GM18907 (cell line): Measurements from ENCODE around the gene RGS1.
A peak's percentile ranks its signal among the peaks of the same experiment; 100 is the strongest.

Experiments used
- ATAC-seq: cut with Tn5 transposase; IDR thresholded peaks from one replicate; pipeline ENCODE4 v1.9.1; 2021; ENCODE audit warnings: mild to moderate bottlenecking, moderate library complexity; ENCODE audit not compliant: unreplicated experiment

Gene RGS1

DNA sequence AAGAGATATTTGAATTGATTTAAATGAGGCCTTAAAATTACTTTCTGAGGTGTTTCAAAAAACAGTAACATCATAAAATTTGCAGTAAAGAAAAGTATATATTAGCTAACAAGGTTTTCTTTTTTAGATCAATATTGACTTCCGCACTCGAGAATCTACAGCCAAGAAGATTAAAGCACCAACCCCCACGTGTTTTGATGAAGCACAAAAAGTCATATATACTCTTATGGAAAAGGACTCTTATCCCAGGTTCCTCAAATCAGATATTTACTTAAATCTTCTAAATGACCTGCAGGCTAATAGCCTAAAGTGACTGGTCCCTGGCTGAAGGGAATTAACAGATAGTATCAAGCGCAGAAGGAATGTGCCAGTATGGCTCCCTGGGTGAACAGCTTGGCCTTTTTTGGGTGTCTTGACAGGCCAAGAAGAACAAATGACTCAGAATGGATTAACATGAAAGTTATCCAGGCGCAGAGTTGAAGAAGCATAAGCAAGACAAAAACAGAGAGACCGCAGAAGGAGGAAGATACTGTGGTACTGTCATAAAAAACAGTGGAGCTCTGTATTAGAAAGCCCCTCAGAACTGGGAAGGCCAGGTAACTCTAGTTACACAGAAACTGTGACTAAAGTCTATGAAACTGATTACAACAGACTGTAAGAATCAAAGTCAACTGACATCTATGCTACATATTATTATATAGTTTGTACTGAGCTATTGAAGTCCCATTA lies 3.6 kb downstream of the RGS1 start:
- peak; percentile 26 for ATAC-seq

DNA sequence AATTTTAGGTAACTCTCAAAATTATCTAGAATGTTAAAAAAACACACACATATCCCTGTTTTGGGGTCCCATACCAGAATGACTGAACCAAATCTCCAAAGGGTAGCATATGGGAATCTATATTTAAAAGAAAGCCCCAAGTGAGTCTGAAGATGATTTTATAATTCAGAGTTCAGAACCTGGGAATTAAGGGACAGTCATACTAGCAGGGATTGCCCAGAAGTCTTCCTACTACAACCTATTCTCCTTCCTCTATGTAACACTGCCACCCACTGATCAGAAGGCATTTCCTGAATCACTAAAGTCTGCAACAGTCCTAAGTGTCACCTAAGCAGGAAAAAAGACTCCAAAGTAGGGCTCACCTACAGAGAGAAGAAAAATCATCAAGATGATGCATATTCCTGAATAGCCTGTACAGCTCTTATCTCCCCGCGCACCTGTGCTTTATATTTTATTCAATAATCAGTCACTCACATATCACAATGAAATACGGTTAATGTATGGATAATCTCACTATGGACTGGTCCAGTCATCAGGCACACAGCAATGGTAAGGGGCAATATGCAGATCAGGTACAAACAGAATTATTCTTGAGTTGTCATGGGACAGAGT lies 4.9 kb downstream of the RGS1 start:
- ATAC-seq = peak; percentile 41

DNA sequence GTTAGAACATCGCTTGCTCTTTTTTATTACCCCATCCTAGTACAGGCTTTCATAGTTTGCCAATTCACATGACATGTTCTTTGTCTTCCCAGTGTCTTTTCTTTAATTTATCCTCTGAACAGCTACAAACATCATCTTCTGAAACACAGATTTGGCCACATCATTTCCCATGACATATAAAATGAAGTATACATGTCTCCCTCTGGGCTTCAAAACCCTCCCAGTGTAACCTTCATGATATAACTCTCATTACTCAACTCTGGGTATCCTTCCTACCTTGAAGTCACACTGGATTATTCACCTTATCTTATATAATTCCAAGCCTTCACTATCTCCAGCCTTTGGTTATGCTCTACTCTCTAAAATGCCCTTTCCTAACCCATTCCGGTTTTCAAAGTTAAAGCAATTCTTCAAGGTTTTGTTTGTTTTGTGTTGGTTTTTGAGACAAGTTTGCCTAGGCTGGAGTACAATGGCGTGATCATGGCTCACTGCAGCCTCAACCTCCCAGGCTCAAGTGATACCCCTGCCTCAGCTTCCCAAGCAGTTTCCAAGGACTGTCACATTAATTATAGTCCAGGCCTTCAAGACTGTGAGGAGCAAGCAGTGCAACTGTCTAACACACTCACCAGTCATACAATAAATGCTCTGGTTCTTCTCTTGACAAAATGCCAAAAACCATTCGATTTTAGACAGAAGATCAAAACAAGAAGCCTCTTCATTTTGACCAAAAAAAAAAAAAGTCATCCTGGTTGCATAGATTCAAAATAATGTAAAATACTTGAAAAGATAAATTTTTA lies 5.8 kb downstream of the RGS1 start:
- peak; percentile 10 for ATAC-seq

DNA sequence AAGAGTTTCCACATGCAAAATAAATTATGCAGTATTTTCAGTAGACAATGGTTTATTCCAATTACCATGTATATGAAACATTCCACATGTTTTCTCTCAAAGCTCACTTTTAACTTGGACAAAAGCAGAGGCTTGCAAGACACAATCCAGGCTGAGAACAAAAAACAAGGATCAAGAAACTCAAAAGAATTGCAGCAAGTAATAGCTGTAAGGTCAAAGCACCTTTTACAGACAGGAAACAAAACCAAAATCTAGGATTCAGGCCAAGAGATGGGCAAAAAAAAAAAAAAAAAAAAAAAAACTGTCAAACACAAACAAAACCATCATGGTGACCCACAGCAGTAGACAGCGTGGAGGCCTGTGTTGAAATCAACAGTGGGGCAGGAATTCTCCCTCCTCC lies 9.3 kb downstream of the RGS1 start:
- no peak for ATAC-seq

DNA sequence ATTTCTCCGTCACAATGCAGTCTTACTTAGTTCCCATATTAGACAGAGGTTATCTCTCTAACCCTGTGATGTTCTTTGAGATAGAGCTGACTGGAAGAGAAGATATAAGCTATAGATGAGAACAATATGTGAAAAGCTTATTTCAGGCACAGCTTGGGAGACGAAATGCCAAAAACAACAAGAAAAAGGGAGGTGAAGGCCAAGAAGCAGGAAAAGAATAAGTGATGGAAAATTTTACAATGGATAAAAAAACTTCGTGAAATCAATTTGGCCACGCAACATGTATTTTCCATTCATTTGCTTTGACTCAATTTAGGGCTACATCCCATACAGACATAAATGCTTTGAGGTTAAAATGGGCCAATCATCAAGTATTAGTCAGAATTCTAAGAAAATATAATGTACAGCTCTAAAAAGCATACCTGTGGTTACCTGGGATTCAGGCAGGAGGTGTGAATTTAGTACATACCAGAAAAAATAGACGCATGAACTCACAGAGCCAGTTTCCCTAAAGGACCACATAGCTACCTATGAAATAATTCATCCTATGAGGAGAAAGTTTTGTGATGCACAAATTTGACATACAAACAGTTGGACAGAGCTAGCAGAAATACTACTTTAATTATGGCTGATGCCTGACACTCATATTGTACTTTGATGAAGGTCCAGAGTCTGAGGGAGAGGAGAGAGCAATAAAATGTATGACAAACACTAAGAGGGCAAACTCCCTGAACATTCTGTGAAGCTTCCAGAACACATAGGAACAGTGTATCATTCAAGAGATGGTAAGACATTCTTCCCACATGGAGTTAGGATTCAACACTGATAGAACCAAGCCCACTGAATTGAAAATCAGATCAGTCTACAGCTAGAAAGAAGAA lies 12.1 kb downstream of the RGS1 start:
- no peak for ATAC-seq

DNA sequence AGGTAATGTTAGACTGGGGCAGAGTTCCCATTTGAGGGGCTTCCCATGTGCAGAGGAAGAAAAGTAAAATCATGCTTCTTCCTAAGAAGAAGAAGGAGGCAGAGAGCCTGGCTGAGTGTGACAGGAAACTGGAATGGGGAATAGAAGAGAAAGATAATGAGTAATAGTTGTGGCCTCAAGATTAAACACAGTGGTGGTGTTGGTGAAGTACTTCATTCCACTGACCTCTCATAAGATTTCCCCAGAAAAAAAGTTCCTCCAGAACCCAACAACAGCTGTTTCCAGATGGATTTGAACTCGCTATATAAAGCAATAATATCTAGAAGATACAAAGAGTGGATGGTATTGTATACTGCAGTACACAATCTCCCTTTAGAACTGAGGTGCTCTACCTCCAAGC lies 13.0 kb downstream of the RGS1 start:
- no peak for ATAC-seq

DNA sequence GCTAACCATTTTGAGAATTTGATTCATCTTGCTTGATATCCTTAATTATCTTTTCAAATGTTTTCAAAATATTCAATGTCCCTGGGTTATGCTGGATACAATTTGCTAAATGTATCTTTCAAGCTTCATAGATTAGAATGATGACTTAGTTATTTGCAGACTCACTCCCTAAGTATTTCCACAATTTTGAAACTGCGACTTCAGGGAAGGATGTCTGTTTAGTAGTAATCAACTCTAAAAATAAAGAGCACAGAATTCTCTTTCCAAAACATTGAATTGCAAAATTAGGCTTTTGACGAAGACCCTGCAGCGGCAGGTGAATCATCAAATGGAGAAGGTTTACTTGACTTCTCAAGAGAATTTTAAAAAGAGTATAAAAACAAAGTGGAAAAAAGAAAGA lies 14.2 kb downstream of the RGS1 start:
- ATAC-seq = no peak

DNA sequence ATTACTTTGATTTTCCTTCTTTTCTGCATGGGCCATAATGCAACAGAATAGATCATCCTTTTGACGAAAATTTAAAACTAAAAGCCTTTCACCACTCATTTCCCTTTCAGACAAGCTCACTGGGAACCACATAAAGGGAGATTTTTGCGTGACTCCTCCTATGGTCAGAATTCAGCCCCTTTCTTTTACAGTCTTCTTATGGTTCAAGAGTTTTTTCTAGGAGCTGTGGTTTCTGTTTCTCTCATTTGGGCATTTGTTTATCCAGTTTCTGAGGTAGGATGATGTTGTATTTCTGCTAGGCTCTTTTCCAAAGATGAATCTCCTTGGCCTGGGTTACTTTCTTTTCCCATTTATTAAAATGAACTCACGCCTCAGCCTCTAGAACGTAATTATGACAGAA lies 16.9 kb downstream of the RGS1 start:
- ATAC-seq = no peak

DNA sequence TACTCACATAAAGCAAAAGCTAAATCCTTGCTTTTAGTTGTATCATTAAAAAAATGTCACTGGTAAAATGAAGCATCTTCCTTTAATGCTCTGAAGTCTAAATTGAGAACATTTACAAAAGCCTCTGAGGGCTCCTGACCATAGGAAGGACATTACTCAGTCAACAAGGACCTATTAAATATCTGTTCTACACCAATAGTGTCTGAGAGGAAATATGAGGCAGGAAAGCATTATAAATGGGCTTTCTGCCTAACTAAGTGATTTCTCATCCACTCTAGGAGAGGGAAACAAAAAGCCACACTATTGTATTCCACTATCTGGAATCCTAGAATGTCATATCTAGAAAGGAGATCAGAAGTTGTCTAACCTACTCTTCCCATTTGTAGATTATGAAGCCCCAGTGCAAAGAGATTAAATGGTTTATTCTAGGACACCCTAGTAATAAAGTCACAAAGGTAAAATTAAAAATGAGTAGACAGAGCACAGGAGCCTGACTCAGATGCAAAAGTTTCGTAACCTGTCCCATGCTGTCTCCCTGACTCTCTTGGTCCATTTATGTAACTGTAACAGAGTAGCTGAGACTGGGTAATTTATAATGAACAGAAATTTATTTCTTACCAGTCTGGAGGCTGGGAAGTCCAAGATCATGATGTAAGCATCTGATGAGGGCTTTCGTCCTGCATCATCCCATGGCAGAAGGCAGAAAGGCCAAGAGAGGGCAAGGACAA lies 17.6 kb downstream of the RGS1 start:
- ATAC-seq = no peak

DNA sequence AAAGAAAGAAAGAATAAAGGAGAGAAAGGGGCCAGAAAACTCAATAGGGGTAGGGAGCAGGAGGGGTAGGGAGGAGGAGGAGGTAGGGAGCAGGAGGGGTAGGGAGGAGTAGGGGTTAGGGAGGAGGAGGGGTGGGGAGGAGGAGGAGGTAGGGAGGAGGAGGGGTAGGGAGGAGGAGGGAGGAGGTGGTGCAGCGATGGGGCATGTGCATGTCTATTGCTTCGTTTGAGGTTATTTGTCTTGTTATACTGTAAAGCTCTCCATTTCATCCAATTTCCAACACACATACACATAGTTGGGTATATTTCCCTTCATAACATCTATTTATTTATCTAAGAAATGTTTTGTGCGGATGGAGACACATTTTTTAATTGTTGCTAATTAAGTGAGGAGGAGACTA lies 19.7 kb downstream of the RGS1 start:
- no peak for ATAC-seq

DNA sequence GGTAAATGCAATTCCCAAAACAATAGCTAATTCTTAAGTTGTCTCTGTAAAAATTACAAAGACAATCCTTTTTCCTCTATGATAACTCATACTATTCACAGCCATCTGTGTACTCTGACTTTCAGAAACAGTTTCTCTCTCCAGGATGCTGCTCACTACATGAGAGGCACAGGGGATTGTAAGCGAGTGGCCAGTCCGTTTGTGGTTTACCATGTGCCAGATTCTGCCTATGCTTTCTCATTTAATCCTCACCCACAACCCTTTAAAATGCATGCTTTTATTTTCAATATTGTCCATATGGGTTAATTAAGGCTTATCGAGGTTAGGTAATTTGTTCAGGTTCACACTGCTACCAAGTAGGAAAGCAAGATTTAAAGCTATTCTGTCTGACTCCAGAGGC lies 23.0 kb downstream of the RGS1 start:
- ATAC-seq = no peak

DNA sequence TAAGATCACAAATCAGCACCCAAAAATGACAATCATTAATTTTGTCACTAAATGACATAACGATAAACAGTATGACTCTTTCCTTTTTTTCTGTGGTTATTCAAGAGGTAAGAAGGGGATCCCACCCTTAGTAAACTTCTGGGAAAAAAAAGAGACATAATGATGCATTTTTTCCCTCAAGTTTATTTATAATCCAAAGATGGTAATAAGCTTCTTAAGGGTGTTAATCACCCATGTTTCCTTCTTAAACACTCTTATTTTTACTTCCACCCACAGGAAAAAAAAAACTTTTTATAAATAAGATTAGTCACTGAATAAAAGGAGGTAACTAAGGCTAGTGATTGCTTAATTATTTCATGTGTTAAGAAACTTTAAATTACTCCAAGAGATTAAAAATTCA lies 24.7 kb downstream of the RGS1 start:
- no peak for ATAC-seq

DNA sequence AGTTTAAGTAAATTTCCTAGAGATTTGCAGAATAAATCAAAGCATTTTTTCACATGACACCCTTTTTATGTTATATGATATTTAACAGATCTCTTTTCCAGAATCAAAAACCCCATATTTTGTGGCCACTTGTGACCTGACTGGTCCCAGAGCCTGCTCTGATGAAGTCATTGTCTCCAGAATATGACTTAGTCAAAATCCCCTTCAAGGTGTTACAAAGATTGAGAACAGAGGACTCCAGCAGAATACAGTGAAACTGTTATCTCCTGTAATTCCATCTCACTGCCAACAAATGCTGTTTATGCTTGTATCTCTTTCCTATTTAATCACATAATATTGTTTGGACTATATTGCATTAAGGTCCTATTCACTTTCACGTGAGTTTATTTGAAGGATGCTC lies 25.6 kb downstream of the RGS1 start:
- ATAC-seq = peak; percentile 68

DNA sequence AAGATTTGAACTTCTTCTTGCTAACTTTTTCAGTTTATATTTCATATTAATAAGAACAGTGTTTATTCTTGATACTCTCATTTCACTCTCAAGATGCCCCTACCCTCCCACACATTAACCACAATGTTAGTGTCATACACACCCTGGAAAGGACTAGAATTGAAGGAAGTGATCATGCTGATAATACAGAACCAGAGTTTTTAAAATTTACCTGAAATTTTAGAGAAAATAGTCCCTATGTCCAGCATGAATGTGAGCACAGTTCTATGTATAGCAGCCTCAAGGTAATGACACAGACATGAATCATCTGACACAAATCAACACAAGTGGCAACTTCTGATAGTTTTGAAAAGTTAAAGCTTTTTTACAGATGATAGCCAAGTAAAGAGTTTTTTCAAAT lies 26.0 kb downstream of the RGS1 start:
- no peak for ATAC-seq

DNA sequence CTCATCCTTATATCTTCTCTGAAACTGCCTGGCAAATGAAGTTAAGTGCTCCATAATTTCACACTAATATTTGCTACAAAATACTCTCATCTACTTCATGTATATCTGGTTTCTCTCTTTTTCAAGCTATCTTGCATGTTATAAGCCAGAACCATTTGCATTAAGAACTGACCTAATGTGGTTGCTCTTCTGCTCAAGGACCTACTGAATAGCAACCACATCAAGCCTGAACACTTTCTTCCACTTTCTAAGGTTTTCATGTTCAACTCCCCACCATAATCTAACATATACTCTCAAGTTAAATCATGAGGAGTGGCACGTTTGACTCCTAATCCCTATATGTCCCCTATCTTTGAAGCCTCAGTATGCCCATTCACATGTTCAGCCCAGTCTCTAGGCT lies 27.2 kb downstream of the RGS1 start:
- ATAC-seq = peak; percentile 25

DNA sequence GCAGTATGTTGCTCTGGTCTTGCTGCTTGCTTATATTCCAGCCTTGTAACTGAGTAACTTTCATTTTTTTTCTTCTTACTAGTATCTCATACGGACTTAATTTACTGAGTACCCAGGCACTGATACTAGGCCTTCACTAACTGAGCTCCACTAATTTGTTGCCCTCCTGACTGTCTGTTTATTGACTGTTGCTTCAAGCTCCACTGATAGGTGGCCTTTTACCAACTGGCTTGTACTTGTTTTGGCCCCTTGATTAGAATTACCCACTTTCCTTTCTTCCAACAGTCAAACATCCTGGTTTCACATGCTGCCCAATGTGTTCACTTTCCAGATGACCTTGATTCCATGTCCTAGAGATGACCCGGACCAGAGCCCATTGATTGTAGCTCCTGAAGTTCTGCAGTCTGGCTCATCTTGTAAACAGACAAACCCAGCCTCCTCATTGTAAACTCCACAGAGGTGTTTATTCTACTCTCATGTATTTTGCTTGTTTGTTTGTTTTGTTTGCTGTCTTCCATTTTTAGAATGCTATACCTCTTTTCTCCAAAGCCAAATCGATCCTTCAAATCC lies 27.7 kb downstream of the RGS1 start:
- ATAC-seq = no peak

DNA sequence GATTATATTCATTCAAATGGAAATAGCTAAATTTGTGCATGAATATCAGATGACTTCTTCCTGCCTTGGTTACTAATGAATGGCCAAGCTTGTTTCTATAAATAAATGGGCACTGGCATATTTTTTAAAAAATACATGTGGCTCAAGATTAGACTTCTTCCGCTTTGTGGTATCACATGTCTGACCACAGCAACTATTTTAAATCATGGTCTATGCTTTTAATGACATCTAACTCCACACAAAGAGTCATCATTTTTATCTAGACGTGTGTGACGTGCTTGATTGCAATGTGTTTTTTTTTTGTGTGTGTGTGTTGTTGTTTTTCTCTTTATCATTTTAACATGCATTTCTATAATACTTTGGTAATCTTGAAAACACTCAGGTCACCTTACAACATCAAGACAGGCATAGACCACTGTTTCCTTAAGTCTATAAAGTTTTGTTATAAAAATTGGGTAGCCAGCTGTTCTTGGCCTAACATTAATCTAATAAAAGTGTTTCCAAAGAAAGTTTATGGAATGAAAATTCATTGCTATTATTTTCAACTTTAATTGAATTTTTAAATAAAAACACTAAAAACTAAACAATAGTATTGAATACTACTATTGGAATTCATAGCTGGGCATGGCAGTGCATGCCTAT lies 29.5 kb downstream of the RGS1 start:
- peak; percentile 38 for ATAC-seq

DNA sequence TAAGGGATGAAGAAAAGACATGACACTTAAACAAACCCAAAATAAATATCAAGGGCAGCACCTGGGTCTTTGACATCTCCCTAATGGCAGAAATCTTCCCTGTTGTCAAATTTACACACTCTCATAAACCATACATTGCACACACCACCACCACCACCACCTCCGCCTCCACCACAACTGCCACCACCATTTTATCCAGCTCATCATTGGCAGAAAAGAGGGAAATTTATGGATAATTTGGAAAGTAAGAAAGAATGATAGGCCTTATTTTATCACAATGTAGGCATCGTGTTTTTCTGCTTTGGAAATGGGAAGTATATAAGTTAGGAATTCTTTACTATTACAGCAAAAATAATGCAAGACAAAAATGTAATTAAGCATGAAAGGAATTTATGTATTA lies 33.1 kb downstream of the RGS1 start:
- ATAC-seq = no peak
